K562 (cell line): ENCODE results near the gene OXSM. TPM values are rescaled to one million over a fixed set of nuclear protein-coding genes. Genes with fewer than 3 reads are reported as not detected.

ENCODE experiments used
- ADNP ChIP-seq: fragments of 200-800 bp; sonication (Bioruptor generic); IDR thresholded peaks from 2 replicates; pipeline ENCODE4 v1.6.1; 2016; ENCODE audit warnings: missing genetic modification characterization, missing compliant biosample characterization
- BCOR ChIP-seq: fragments of 450-650 bp; IDR thresholded peaks from 2 replicates; pipeline ENCODE4 v1.6.1; 2016
- BMI1 ChIP-seq: fragments of 150-350 bp; IDR thresholded peaks from 2 replicates; pipeline ENCODE4 v1.6.1; 2014; ENCODE audit warnings: low read length
- DNMT1 ChIP-seq: fragments of 450-650 bp; IDR thresholded peaks from 2 replicates; pipeline ENCODE4 v1.6.1; 2016; ENCODE audit warnings: antibody characterized with exemption, mild to moderate bottlenecking
- FIP1L1 ChIP-seq: fragments of 200-400 bp; formaldehyde crosslinking; IDR thresholded peaks from 2 replicates; pipeline ENCODE4 v1.6.1; 2018; ENCODE audit warnings: mild to moderate bottlenecking, low read depth, low read length; ENCODE audit not compliant: poor library complexity, severe bottlenecking
- FOS ChIP-seq: IDR thresholded peaks from 3 replicates; pipeline ENCODE4 v1.6.1; 2011; ENCODE audit not compliant: insufficient read length; ENCODE audit errors: extremely low read depth
- HEY1 ChIP-seq: fragments of 250-450 bp; sonication (Bioruptor Pico); IDR thresholded peaks from 2 replicates; pipeline ENCODE4 v1.5.0; 2020; ENCODE audit warnings: mild to moderate bottlenecking, moderate library complexity, borderline replicate concordance
- HNRNPK ChIP-seq: fragments of 200-400 bp; formaldehyde crosslinking; IDR thresholded peaks from one replicate; pipeline ENCODE4 v1.6.1; 2018; ENCODE audit warnings: mild to moderate bottlenecking, low read depth, low read length; ENCODE audit not compliant: poor library complexity, severe bottlenecking
- HNRNPLL ChIP-seq: fragments of 200-400 bp; formaldehyde crosslinking; IDR thresholded peaks from 2 replicates; pipeline ENCODE4 v1.6.1; 2017; ENCODE audit warnings: low read length, low read depth, mild to moderate bottlenecking; ENCODE audit not compliant: poor library complexity, severe bottlenecking
- HNRNPUL1 ChIP-seq: fragments of 200-400 bp; formaldehyde crosslinking; IDR thresholded peaks from 2 replicates; pipeline ENCODE4 v1.6.1; 2017; ENCODE audit warnings: low read length
- HOXB6 ChIP-seq: fragments of 250-450 bp; sonication (Bioruptor Pico); IDR thresholded peaks from 2 replicates; pipeline ENCODE4 v1.5.1; 2022; ENCODE audit warnings: mild to moderate bottlenecking, borderline replicate concordance
- KHSRP ChIP-seq: fragments of 450-650 bp; IDR thresholded peaks from 2 replicates; pipeline ENCODE4 v1.6.1; 2017
- MBD2 ChIP-seq: sonication (generic); IDR thresholded peaks from 2 replicates; pipeline ENCODE4 v1.6.1; 2016; ENCODE audit warnings: low read depth, borderline replicate concordance
- MYNN ChIP-seq, 2 experiments: sonication (generic); formaldehyde crosslinking in 1 of 2; IDR thresholded peaks; 2 replicates each; pipeline versions ENCODE4 v1.5.0 to v1.6.1; 2016 to 2020; ENCODE audit warnings: antibody characterized with exemption in 1 of 2, missing genetic modification reagents in 1 of 2
- NFIX ChIP-seq: fragments of 250-450 bp; sonication (Bioruptor Pico); IDR thresholded peaks from 2 replicates; pipeline ENCODE4 v1.4.0; 2020; ENCODE audit warnings: low read depth, mild to moderate bottlenecking, moderate library complexity
- SREBF1 ChIP-seq: fragments of 150-350 bp; IDR thresholded peaks from 2 replicates; pipeline ENCODE4 v1.6.1; 2014; ENCODE audit warnings: antibody characterized with exemption, low read depth, low read length, borderline replicate concordance
- SRSF7 ChIP-seq: fragments of 200-400 bp; formaldehyde crosslinking; optimal IDR thresholded peaks from 2 replicates; pipeline ENCODE3; 2017; ENCODE audit warnings: mild to moderate bottlenecking, low read depth, low read length
- TAF15 ChIP-seq: fragments of 200-400 bp; formaldehyde crosslinking; IDR thresholded peaks from 2 replicates; pipeline ENCODE4 v1.6.1; 2017; ENCODE audit warnings: mild to moderate bottlenecking, low read depth, low read length, moderate library complexity
- polyA plus RNA-seq, 8 experiments: library from polyadenylated mRNA; depleted of rRNA in 4 of 8; stranded (reverse) in 5 of 8; unstranded in 3 of 8; fragments of >200 nt; fragmentation: Nextera tagmentation in 2 of 8; fragmentation: Illumina TruSeq in 1 of 8; extraction: Ambion mirVana in 2 of 8; extraction: Trizol in 1 of 8; gene quantifications; 2 replicates each; pipeline versions ENCODE4 v1.2.1 to v1.2.3, GENCODE V29; 2011 to 2014; ENCODE audit warnings: inconsistent platforms in 1 of 8, missing spikeins in 1 of 8
- total RNA-seq, 7 experiments: library from RNA; depleted of rRNA in 6 of 7; stranded (reverse); fragments of >200 nt in 6 of 7; fragmentation: Illumina TruSeq in 2 of 7; extraction: Trizol in 2 of 7; gene quantifications; 2 replicates each; pipeline versions ENCODE4 v1.2.1 to v1.2.3, GENCODE V29; 2011 to 2021; ENCODE audit warnings: low replicate concordance in 1 of 7
- TF ChIP-seq, protein P1 (sequence below): fragments of 450-650 bp; formaldehyde crosslinking; IDR thresholded peaks from 2 replicates; pipeline ENCODE4 v1.4.0; 2020; ENCODE audit warnings: mild to moderate bottlenecking, moderate library complexity
- TF ChIP-seq, protein P2 (sequence below): sonication (generic); IDR thresholded peaks from 2 replicates; pipeline ENCODE4 v1.6.1; 2016

The OXSM gene
- total and polyA plus RNA-seq, 9 of the 15 experiments (the other 6 are each of a cell fraction or from before 2014, with no cell fraction given) = 24.0 to 107 (median 34.0) TPM

DNA sequence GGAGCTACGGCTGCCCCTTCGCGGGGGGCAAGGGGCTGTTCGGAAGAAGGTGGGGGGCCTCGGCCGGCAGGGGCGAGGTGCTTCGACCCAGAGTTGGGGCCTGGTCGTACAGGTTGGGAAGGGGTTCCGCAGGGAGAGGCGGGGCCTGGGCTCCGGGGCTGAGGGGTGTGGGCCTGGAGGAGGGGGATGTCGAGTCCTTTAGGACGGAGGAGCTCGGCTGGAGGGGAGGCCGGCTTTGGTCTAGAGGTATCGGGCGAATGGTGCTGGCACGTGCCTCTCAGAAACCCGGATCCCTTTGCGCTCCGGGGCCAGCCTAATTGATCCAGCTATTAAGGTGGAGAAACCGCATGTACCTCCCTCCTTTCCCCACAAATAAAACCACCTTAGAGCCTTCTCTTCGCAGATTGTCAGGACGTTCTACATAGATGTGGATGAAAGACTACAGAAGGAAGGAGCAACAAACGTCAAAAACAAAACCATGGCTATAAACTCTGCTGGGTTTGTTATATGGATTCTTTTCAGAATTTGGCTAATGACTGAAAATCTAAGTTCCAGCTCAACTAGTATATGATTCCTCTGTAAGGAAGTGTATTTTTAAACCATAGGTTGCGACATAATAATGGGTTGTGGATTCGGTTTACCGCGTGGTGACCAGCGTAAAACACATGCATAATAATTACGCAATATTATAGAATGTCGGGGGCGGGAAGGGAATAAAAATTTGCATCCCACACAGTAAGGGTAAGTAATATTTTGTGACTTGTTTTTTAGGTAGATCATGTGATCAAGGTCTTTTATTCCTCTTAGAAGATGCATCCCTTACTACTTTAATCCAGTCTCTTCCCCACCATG is 6.0 kb upstream of the OXSM start (continued):
- no peak for TF ChIP-seq NFIX
- TF ChIP-seq ADNP (tag) = no peak
- no peak for TF ChIP-seq TAF15
- no peak for TF ChIP-seq BMI1
- TF ChIP-seq HNRNPK = no peak
- TF ChIP-seq HOXB6 (CRISPR knock-in tag) = no peak
- no peak for TF ChIP-seq SRSF7
- TF ChIP-seq, protein P1, sequence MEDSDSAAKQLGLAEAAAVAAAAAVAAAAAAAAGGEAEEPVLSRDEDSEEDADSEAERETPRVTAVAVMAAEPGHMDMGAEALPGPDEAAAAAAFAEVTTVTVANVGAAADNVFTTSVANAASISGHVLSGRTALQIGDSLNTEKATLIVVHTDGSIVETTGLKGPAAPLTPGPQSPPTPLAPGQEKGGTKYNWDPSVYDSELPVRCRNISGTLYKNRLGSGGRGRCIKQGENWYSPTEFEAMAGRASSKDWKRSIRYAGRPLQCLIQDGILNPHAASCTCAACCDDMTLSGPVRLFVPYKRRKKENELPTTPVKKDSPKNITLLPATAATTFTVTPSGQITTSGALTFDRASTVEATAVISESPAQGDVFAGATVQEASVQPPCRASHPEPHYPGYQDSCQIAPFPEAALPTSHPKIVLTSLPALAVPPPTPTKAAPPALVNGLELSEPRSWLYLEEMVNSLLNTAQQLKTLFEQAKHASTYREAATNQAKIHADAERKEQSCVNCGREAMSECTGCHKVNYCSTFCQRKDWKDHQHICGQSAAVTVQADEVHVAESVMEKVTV = 0 out of 2 replicates have a peak, but pooled peaks have one; percentile 15
- no peak for TF ChIP-seq HEY1 (CRISPR knock-in tag)
- TF ChIP-seq SREBF1 = no peak
- TF ChIP-seq KHSRP = no peak
- no peak for TF ChIP-seq HNRNPUL1
- TF ChIP-seq BCOR = no peak
- TF ChIP-seq FIP1L1 = no peak
- no peak for TF ChIP-seq MYNN (IDR thresholded peaks at IDR 0.05)
- TF ChIP-seq MYNN (CRISPR knock-in tag; IDR thresholded peaks at IDR 0.05) = no peak
- TF ChIP-seq HNRNPLL = no peak
- no peak for TF ChIP-seq DNMT1
- TF ChIP-seq FOS = no peak
- TF ChIP-seq, protein P2, sequence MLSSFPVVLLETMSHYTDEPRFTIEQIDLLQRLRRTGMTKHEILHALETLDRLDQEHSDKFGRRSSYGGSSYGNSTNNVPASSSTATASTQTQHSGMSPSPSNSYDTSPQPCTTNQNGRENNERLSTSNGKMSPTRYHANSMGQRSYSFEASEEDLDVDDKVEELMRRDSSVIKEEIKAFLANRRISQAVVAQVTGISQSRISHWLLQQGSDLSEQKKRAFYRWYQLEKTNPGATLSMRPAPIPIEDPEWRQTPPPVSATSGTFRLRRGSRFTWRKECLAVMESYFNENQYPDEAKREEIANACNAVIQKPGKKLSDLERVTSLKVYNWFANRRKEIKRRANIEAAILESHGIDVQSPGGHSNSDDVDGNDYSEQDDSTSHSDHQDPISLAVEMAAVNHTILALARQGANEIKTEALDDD = peak; percentile 73; the same call in 1 of the 2 replicates
- TF ChIP-seq MBD2 = no peak
